ENCODE results near the gene PDE3B.
"Not testable (repeated sequence)": the region's sequence is repeated elsewhere in the genome, so short reads cannot be mapped to it uniquely, and the experiment has no call there.

PDE3B gene

DNA sequence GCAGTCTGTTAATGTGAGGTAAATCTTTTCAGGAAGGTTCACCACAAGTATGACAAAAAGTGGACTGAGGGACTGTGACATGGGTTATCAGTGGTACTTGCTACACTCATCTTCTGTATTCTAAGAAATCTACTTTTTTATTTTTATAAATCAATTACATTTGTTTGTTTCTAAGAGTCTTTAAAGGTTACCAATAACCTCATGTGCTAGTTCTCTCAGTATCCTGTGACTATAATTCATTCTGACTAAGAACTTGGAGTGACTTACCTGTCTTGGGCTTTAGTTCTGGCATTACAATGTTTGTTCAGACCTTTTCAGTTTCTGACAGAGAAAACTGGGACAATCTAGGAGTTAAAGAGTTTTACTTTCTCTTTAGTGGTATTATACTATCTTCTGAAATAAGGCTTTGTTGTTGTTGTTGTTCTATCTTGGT is 108.4 kb downstream of the PDE3B start:
- DNase-seq = no peak

DNA sequence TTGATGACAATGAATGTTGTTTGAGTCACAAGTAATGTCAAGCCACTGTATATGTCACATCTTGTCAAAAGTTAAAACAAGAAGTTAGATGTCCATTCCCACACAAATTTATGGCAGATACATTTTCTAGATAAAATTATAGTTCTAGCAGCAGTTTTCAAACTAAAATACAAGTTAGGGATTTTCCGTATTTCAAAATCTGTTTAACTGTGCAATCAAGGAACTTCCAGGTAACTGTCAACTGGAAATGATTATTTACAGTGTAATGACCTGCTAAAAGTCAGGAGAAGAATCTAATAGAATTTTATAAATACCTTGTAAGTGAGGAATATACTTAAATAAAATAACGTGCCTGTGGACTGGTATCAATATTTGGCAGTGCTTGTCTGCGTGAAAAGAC is 111.5 kb downstream of the PDE3B start:
- DNase-seq = no peak

DNA sequence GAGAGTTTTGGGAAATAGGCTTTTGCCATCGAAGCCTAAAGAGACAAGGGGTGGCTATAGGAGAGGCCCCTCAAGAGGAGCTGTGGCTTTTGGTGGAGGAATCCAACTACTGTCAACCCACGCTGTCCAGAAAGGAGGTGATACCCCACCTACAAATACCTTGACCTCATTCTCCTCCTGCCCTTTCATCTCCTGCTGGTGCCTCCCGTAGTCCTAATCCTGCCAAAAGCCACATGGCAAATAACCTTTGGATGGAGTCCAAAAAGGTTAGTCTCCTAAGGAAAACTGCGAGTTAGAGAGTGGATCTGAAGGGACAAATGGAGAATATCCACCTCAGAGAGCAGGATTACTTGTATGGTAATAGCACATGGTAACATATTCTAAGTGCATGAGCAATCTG is 112.7 kb downstream of the PDE3B start:
- no peak for DNase-seq

DNA sequence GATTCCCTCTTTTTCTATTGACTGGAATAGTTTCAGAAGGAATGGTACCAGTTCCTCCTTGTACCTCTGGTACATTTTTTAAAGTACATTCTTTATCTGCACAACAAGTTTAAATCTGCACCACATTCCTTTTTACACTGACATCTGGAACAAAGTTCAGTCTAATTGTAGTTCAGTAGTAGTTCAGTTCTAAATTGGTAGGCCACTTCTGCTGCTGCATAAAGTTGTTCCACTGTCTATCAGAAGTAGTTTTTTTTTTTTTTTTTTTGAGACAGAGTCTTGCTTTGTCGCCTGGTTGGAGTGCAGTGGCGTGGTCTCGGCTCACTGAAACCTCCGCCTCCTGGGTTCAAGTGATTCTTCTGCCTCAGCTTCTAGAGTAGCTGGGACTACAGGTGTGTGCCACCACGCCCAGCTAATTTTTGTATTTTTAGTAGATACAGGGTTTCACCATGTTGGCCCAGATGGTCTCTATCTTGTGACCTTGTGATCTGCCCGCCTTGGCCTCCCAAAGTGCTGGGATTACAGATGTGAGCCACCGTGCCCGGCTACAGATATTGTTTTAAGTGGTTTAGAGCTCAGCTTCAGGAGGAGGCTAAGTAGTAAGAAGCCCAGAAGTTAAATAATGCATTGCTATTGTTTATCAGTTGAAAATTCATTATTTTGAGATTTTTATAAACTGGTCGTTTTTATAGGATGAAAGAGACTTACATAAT is 115.9 kb downstream of the PDE3B start:
- not testable (repeated sequence) for DNase-seq

DNA sequence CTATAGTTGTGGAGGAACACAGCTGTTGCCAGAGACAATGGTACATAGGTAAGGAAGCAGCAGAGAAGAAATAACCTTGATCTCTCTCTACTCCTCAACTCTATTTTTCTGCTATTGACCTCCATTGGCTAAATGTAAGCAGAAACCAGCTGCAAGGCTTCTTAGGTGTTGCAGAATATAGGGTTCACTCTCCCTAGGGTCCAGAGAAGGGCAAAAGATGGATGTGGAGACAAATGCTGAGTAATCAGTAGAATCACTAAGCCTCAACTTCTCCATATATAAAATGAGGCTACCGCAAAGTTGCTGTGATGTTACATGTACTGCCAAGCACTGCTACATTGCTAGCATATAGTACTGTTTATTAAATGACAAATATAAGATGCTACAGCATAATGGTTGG is 120.6 kb downstream of the PDE3B start:
- DNase-seq = no peak

DNA sequence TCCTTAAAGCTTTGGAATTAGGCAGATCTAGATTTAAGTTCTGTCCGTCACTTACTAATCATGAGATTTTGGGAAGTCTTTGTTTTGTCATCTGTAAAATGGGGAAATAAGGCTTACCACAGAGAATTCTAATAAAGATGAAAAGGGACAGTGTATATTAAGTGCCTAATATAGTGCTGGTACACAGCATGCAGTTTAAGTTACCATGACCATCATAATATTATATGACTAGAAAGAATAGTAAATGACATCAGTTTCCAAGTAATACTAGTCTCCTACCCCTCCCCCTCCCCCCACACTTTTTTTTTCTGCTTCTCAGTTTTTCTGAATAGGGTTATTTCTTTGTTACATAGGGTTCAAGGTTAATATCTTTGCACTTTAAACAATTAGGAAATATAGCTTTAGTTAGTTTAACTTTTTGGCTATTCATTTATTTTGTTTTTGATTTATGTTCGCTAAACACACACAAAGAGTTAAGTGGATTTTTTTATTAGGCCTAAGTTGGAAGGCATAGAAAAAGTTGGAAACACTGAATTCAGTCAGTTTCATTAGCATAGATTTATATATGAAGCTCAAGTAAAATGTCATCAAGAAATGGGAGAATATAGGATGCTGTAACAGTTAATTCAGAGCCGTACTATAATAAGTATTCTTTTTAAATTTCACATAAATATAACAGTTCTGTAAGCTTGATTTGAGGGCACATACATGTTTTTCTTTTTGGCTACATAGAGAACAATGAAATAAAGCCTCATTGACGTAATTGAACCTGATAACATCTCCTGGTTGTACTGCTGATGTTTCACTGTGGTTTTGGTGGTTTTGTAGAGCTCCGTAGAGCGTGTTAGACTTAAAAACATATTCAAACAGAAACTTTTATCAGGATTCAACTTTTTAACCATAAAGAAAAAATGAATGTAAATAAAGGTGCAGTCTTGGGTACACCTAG is 121.2 kb downstream of the PDE3B start:
- no peak for DNase-seq

DNA sequence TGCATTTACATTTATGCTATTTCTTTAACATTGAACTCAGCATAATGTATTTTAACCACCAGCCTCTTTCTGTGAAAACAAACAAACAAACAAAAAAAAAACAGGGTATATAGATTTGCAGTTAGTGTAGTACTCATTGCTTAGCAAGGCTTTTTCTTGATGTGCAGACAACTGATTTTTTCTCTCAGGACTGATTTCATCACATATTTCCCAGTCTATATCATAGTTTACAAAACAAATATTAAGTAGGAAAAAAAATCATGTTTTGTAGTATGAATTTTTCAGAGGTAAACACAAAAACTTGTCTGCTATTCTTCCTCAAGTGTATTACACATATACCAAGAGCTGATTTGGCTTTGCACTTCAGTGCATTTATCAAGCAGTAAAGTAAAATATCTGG is 123.0 kb downstream of the PDE3B start:
- no peak for DNase-seq

DNA sequence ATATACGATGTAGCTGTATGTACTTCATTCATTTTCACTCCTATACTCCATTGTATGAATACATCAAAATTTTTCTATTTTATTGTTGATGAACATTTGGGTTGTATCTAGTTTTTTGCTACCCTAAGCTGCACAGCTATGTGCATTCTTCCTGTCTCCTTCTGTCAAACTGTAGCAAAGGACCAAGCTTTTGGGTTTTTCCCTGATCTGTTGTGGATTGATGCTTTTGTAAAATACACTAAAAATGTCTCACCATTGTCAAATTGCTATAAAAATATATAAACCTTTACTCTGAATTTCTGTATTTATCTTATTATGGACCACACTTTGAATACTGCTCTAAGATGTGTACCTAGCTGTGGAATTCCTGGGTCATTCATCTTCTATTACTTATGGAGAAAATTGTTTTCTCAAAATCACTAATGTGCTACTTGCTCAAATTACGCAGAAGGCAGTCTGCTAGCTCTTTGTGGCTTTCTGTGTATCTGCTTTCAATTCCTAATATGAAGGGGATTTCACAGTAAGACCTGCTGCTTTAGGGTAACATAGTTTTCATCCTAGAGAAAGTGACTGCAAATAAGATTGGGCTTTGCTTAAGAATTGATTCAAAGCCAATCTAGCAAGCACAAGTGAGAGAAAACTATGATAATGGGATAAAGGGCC is 125.1 kb downstream of the PDE3B start:
- no peak for DNase-seq

DNA sequence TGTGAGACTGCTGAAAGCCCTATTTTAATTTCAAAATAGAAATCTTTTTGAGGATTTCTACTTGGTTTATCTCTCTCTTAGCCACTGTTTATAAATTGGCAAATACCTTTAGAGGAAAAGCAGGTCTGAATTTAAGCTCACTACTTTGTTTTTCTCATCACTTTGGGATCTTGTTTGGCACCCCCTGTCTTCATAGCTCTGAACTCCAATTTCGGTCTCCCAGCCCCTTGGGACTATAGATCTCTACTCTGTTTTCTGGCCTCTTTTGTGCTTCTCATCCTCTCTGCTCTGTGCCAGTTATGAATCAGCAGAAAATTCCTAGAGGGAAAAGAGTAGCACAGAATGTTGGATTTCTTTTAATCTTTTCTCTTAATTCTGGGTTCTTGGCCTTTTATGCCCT is 130.2 kb downstream of the PDE3B start:
- DNase-seq = no peak

DNA sequence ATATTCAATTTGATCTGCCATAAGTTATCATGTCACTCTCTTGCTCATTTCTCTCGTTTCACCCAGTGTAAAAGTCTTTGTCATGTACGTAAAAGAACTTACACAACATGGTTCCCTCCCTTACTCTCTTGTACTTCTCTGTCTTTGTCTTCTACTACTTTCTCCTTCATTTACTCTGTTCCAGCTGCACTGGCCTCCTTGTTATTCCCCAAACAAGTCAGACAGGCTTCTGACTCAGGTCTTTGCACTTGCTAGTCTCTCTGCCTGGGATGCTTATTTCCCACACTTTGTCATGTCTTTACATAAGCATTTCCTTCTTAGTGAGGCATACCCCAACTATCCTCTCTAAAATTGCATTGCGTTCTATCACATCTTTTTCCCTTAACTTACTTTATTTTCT is 131.1 kb downstream of the PDE3B start:
- DNase-seq = no peak

DNA sequence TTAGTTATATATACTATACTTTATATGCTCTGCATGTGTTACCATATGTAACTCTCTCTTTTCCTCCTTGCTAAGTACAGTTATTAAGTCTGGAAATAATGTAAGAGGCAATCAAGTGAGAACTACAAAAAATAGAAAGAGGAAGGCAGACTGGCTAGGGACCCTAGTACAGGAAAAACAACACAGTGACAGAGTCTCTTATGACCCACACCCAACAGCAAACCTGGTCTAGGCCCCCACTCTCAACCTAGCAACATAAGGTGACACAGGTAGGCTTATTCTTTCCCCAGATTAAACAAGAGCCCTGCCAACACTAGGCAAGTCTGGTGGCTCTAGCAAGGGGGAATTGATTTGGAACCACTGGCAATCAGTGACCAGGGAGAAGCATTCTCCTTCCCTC is 132.3 kb downstream of the PDE3B start:
- no peak for DNase-seq

DNA sequence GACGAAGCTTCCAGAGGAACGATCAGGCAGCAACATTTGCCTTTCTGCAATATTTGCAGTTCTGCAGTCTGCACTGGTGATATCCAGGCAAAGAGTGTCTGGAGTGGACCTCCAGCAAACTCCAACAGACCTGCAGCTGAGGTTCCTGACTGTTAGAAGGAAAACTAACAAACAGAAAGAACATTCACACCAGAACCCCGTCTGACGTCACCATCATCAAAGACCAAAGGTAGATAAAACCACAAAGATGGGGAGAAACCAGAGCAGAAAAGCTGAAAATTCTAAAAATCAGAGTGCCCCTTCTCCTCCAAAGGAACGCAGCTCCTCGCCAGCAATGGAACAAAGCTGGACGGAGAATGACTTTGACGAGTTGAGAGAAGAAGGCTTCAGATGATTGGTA is 134.9 kb downstream of the PDE3B start:
- not testable (repeated sequence) for DNase-seq

DNA sequence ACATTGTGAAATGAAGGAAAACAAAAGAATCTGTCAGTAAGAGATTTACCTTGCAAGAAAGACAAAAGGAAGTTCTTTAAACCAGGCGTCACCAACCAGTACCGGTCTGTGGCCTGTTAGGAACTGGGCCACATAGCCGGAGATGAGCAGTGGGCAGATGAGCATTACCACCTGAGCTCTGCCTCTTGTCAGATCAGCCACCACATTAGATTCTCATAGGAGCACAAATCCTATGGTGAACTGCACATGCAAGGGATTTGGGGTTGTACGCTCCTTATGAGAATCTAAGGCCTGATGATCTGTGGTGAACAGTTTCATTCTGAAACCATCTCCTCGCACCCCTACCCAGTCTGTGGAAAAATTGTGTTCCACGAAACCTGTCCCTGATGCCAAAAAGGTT is 140.2 kb downstream of the PDE3B start:
- DNase-seq = no peak

DNA sequence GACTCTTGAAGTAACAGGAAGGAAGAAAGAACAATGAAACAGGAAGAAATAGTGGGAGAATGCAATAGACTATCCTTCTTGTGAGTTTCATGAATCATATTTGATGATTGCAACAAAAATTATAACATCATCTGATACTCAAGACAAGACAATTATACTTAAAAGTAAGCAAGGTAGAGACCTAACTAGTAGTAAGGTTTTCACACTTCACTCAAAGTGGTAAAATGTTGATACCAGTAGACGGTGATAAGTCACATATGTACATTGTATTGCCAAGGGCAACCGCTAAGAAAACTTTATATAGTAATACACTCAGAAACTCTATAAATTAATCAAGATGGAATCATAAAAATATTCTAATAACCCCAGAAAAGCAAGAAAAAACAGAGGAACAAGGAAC is 140.6 kb downstream of the PDE3B start:
- DNase-seq = no peak

DNA sequence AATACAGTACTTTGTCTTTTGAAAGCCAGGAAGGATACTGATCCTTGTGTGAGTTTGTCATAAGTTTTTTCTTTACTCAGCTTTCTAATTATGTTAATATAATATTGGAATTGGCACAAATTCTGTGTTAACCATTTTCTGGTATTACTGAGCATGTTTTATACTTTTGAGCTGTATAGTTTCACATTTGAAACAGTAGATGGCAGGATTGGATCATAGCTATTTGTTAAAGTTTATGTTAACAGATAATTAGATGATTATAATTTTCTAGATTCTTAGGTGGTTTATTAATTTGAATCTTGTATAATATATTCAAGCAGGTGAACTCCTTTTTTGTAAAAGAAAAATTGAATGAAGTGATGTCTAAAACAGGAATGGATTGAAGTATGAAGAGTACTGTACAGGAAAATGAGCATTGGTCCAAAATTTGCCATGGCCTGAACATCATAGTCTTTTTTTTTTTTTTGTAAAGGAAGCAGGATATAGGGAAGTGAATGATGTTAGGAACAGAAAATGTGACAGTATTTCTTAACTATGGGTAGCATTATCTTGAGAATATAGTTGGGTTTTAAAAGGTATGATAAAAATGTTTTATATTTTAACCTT is 146.4 kb downstream of the PDE3B start:
- DNase-seq = no peak

DNA sequence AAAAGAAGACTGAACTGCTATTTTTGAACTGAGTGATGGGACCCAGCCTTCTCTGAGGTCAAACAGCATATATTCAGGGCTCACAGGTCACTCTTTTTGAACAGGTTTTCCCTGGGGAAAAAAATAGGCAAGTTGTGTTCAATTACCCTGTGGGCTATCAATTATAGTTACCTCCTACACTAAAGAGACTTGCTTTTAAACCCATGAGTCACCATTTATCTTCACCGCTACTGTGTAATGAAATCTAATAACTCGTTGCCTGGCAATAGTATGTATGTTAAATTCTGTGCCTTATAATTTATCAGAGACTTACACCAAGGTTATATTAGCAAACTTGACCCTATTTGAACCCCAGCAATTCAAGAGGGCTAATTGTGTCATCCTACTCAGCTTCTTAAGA is 149.9 kb downstream of the PDE3B start:
- DNase-seq = no peak

DNA sequence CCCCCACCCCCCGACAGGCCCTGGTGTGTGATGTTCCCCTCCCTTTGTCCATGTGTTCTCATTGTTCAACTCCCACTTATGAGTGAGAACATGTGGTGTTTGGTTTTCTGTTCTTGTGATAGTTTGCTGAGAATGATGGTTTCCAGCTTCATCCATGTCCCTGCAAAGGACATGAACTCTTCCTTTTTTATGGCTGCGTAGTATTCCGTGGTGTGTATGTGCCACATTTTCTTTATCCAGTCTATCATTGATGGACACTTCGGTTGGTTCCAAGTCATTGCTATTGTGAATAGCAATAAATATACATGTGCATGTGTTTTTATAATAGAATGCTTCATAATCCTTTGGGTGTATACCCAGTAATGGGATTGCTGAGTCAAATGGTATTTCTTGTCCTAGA is 152.4 kb downstream of the PDE3B start:
- DNase-seq = not testable (repeated sequence)

DNA sequence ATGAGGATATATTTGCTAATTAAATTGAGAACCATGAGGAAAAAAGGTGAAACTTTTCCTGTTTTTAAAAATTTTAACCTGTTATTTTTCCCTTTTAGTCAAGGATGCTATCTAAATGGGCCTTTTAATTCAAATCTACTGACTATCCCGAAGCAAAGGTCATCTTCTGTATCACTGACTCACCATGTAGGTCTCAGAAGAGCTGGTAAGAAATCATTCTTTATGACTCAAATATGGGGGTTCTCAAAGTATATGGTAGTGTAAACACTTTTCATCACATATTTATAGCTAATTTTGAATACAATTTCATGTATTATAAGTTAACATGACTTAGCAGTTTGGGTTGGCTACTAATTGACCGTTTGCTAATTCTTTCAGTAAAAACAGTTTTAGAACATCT is 160.2 kb downstream of the PDE3B start:
- no peak for DNase-seq

DNA sequence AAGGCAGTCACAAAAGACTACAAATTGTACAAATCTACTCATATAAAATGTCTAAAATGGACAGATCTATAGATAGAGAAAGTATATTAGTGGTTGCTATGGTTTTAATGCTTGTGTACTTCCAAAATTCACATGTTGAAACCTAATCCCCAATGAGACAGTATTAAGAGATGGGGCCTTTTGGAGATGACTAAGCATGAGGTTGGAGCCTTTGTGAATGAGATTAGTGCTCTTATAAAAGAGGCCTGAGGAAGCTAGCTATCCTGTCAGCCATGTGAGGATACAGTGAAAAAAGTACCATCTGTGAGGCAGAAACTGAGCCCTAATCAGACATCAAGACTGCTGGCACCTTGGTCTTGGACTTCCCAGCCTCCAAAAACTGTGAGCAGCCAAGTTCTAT is 165.9 kb downstream of the PDE3B start:
- DNase-seq = no peak

DNA sequence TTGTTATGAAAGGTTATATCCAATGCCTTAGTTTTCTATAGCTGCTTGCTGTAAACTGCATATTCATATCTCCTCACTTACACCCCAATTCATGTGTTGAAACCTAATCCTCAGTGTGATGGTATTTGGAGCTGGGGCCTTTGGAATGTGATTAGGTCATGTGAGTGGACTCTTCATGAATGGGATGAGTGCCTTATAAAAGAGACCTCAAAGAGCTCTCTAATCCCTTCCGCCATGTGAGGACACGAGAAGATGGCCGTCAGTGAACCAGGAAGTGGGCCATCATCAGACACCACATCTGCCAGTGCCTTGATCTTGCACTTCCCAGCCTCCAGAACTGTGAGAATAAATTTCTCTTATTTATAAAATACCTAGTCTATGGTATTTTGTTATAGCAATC is 169.2 kb downstream of the PDE3B start:
- DNase-seq = no peak

DNA sequence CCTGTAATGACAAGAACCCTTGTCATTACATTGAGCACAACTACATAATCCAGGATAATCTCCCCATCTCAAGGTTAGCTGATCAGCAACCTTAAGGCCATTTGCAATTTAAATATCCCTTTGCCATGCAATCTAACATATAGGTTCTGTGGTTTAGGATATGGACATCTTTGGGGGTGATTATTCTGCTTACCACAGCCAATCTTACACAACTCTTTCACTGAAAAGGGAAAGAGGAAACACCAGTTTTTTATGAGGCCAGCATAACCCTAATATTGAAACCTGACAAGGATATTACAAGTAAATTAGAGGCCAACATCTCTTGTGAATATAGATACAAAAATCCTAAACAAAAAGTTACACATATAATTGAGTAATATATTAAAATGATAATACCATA is 169.9 kb downstream of the PDE3B start:
- no peak for DNase-seq

DNA sequence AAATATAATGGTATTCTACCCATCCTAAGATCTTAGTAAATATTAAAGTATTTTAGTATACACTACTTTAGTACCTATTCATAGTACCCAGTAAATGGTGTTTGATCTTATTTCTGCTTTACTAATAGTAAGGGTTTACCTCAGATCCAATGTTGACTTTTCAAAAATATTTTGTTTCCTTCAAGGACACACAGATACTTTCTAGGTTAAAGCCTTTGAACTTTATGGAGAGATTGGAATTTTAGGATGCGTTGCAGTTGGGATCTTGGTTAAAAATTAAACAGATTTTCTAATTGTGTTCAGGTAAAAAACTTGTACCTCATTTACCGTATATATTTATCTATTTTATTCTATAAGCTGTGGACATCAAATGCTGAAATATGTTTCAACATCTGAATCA is 175.2 kb downstream of the PDE3B start:
- DNase-seq = no peak

DNA sequence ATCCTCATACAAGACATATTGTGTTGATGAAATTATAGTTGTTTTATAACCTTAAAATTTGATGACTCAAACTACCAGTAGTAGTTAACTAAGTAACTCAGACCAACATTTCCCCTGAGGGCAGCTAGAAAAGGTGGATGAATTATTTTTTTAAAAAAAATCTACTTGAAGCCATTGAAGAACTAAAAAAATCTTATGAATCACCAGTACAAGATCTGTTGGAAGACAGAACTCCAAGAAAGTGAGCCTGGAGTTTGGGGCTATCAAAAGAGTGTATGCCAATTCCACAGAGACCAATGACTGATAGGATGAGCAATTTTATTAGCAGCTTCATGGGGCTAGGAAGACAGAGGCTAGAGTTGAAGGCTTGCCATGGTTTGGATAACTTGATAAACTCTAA is 176.0 kb downstream of the PDE3B start:
- DNase-seq = no peak

Data from activated effector memory CD4-positive, alpha-beta T cell treated with Interleukin-2 at 50 U/mL for 16 hours (primary cell).